Stimulated activated CD4-positive, alpha-beta T cell treated with anti-CD3 and anti-CD28 coated beads, Interleukin-4, amount 100 ng/mL, for 4 hours (primary cell): ENCODE data around the gene KLHL9.
"Not testable (repeated sequence)": the region's sequence is repeated elsewhere in the genome, so short reads cannot be mapped to it uniquely, and the experiment has no call there.

ENCODE experiments used
- DNase-seq, 2 experiments: peaks; one replicate each; pipeline ENCODE4 v3.0.0-alpha.2; 2020

The KLHL9 gene

GRCh38 chr9:21334701-21335632 lies at the start of gene KLHL9:
TSS of gene KLHL9 (minus strand) at chr9:21335404. CDS start at chr9:21334859, 545 bp downstream.
- DNase-seq = peak; percentile 85 to 88

GRCh38 chr9:21383627-21384026 lies 48.4 kb upstream of the KLHL9 start:
- DNase-seq = no peak

- peak in 1 of 2 experiments; percentile 6 for DNase-seq
Measured at GRCh38 chr9:21381448-21382339, 46.5 kb upstream of the KLHL9 start.

- not testable (repeated sequence) for DNase-seq
Measured at GRCh38 chr9:21371467-21371866, 36.3 kb upstream of the KLHL9 start.

GRCh38 chr9:21367957-21368356 lies 32.8 kb upstream of the KLHL9 start, which contains the start of gene IFNA13:
TSS of gene IFNA13 (minus strand) at chr9:21368057. CDS start at chr9:21368010, 47 bp downstream.
- no peak for DNase-seq

- not testable (repeated sequence) for DNase-seq
Measured at GRCh38 chr9:21367169-21367568, 32.0 kb upstream of the KLHL9 start.

GRCh38 chr9:21362287-21362686 lies 27.1 kb upstream of the KLHL9 start:
- DNase-seq = no peak

GRCh38 chr9:21357479-21358460 lies 22.6 kb upstream of the KLHL9 start:
- no peak for DNase-seq

- no peak for DNase-seq
Measured at GRCh38 chr9:21350787-21351186, 15.6 kb upstream of the KLHL9 start, which contains the start of gene IFNA6. TSS of gene IFNA6 (minus strand) at chr9:21350887. CDS start at chr9:21350887, 0 bp downstream.

GRCh38 chr9:21348430-21348970 lies 13.3 kb upstream of the KLHL9 start:
- DNase-seq = no peak

- no peak for DNase-seq
Measured at GRCh38 chr9:21340735-21341134, 5.5 kb upstream of the KLHL9 start.

GRCh38 chr9:21336457-21336856 lies 1.3 kb upstream of the KLHL9 start:
- no peak for DNase-seq

GRCh38 chr9:21333226-21333625 lies 2.0 kb downstream of the KLHL9 start:
- no peak for DNase-seq

GRCh38 chr9:21331676-21332402 lies 3.4 kb downstream of the KLHL9 start:
- no peak for DNase-seq

GRCh38 chr9:21326526-21327139 lies 8.6 kb downstream of the KLHL9 start:
- no peak for DNase-seq

GRCh38 chr9:21324047-21324446 lies 11.2 kb downstream of the KLHL9 start:
- no peak for DNase-seq

- DNase-seq = no peak
Measured at GRCh38 chr9:21322911-21323461, 12.2 kb downstream of the KLHL9 start.

GRCh38 chr9:21320465-21320864 lies 14.7 kb downstream of the KLHL9 start:
- DNase-seq = no peak

GRCh38 chr9:21317956-21318923 lies 17.0 kb downstream of the KLHL9 start:
- DNase-seq = no peak
